HT-29 (cell line): Measurements from ENCODE around the gene NR4A3. TPM values are rescaled to one million over a fixed set of nuclear protein-coding genes. Genes with fewer than 3 reads are reported as not detected.
"Not testable (repeated sequence)": the region's sequence is repeated elsewhere in the genome, so short reads cannot be mapped to it uniquely, and the experiment has no call there.

Experiments used
- DNase-seq: peaks from one replicate; pipeline ENCODE4 v3.0.0-alpha.2; 2015; ENCODE audit warnings: low spot score
- total RNA-seq: library from RNA; depleted of rRNA; stranded (reverse); fragments of >200 nt; shearing (Covaris generic); gene quantifications from 2 replicates; pipeline ENCODE4 v1.2.3, GENCODE V29; 2014

Gene NR4A3
- total RNA-seq, 1 experiment from 2014 or later: 0.13 TPM

DNA sequence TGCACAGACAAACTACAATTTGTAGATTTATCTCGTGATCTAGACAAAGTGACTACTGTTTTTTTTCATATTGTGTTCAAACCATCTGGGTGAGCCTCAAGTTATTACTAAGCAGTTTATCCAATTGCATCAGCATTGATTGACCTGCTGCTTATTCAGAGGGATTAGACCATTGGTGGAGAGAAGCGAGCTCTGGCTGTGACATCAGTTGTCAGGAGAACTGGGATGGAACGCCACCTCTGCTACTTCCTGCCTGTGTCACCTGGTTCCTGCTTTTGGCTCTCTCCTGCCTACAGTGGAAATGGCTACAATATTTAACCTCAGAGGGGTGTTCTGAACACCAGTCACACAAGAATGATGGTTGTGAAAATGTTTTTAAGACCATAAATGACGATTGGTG, 12.1 kb downstream of the NR4A3 start:
- DNase-seq: no peak

DNA sequence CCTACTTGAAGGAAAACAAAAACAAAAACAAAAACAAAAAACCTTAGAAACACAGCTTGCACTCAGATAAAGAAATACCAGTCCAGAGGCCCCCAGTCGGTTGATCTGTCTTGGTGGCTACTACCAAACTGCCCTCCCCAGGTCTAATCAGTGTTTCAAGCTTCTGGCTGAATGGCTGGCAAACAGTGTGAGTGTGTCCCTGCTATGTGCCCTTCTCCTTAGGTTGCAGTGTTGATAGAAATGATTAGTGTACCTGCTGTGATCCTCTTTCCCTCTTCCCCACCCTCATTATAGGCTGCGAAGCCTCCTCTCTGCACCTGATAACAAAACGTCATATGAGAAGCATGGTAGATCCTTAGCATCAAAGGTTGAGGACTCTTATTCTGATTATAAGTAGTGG, 12.8 kb downstream of the NR4A3 start:
- no peak for DNase-seq

DNA sequence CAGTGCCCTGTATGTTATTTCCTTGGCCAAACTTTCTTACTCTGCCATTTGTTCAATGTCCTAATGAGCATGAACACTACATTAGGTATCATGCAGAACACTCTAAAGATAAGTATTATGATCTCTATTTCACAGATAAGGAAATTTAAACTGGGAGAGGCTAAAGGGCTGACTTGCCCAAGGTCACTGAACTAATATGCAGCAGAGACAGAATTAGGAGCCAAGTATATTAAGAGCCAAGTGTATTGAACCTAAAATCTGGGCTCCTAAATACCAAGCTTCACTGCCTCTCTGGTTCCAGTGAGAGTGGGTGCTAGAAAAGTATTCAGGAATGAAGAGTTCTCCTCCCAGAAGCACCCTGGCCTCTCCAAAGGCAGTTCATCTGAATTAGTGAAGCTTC, 13.5 kb downstream of the NR4A3 start:
- DNase-seq: no peak

DNA sequence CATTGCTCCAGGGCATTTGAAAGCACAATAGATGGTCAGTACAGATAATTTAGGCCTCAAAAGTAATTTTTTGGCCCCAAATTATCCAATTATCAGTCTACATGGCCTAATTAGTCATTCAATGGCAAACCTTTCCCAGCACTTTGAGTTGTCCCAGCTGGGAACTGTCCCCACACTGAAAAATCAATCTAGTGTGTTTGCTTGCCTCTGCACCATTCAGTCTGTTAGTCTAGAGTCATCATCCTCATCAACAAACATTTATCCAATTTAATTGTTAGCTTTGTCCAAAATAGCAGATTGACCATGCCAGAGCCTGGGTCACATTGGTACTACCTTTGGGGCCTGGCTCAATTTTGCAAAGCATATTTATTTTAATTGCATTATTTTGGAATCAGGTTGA, 13.9 kb downstream of the NR4A3 start:
- no peak for DNase-seq

DNA sequence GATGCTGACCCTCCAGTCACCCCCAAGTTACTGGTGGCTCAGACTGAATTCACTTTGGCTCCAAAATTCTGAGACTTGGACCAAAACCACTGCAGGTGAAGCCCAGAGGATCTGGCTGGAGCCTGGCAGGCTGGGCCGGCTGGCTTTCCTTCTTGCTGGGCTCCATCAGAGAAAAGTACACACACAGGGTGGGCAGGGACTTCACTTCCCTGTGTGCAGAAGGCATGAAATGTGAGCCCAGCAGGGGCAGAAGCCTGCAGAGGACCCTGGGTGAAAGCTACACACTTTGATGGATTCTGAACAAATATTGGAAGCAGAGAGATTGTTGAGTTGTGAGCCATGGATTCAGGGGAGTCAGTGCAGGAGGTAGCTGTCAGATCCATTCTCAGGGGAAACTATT, 18.4 kb downstream of the NR4A3 start:
- DNase-seq: no peak

DNA sequence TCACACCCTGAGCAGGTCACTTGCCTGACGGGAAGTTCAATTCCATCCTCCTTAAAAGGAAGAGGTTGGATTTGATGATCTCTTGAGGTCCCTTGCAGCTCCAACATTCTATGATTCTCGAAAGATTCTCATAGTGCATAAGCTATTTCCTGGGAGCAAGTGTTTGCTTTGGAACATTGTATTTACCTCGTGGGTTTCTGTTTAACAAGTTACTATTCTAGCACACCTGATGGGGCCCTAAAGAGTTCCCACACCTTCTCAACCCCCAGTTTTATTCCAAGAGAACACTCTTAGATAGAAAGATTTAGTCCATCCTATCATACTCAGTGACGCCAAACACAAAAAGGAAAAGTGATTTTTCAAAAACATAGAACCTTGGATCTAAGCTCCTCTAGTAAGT, 23.4 kb downstream of the NR4A3 start:
- DNase-seq: no peak

DNA sequence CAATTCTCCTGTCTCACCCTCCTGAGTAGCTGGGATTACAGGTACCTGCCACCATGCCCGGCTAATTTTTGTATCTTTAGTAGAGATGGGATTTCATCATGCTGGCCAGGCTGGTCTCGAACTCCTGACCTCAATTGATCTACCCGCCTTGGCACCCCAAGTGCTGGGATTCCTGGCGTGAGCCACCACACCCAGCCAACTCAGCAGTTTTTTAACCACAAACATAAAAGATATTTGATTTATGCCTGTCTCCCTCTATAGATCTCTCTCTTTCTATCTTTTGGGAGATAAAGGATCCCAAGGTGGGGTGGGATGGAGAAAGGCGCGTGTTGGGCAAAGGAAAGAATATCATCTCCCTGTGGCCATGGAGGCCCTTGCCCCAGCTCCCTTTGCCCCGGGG, 26.8 kb downstream of the NR4A3 start:
- DNase-seq: no peak

DNA sequence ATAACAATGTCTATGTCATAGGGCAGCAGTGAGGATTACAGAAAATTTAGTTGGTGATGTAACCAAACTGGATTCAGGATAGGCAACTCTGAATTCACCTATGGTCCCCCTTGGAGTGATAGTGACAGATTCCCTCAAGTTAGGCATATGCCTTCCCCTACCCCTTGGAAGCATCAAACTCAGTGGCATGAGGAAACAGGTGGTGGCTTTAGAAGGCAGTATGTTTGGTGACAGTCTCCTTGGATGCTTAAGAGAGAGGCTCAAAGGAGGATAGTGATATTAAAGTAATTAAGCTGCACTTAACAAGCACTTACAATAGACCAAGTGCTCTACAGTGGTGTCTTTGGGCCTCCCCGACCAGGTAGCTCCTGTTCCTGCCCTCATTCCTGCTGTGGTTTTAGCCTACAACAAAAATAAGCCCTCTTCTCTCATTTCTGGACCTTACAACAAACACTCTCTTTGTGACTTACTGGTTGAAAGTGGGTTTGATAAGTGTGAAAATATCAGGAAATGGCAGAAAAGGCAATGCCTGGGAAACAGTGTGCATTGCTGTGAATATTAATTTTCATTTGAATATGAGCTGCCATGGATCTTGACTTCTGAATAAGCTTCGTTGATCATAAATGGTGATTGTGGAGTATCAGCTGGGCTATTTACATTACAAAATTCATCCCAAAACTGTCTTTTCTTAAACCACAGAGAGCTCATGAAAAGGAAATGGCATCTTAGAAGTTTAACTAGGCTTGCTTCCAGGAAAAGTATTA, 29.2 kb downstream of the NR4A3 start:
- no peak for DNase-seq

DNA sequence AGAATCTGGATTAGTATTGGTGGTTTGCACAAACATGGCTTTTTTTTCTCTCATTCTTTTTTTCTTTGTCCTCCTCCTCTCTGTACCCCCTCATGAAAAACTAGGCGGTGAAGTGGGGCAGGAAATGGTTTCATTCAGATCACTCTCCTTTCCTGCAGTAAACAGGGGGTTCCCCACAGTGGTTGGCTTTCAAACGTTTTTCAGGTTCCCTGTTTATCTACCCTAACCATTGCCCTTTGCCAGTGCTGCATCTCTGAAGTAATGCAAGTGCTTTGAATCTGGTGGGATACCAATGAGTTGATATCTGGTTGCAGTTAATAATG, 29.8 kb downstream of the NR4A3 start:
- no peak for DNase-seq

DNA sequence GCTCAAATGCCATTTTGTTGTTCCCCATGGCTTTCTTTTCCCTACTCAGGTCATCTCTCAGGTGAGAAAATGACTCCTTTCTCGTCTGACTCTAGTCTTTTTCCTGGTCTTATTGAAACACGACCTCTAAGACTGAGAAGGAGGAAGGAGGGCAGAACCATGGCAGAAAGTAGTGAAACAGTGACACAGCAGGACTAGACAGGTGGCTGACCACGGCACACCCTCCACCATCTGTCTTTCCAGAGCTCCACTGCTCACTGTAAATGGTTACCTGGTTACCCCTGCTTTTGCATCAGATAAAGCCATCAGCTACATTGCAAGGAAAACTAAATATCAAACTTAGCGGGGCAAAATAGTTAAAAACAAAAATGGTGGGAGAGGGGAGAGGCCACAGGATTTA, 30.9 kb downstream of the NR4A3 start:
- no peak for DNase-seq

DNA sequence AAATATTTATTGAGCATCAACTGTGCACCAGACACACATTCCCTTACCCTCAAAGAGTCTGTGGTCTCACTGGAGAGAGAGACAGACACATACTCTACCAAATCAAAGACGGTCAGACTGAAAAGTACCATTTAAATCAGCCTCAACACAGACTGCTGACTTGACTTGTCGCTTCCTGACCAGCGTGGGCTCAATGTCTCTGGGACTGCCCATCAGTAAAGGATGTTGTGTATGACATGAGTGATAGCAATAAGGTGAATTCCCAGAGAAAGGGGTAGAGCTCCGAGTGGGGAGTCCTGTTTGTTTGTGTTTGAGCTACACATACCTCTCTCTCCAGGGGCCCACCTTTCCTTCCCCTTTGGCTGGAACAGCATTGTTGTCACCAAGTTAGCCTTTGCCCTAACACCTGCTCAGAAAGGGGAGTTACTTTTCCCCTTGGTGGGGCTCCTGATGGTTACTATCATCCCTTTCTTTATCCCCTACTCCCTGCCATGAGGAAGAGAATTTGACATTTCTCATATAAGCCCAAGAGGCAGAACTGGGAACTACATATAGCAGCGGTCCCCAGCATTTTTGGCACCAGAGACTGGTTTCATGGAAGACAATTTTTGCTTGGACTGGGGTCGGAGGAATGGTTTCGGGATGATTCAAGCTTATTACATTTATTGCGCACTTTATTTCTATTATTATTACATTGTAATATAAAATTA, 33.9 kb downstream of the NR4A3 start:
- DNase-seq: no peak

DNA sequence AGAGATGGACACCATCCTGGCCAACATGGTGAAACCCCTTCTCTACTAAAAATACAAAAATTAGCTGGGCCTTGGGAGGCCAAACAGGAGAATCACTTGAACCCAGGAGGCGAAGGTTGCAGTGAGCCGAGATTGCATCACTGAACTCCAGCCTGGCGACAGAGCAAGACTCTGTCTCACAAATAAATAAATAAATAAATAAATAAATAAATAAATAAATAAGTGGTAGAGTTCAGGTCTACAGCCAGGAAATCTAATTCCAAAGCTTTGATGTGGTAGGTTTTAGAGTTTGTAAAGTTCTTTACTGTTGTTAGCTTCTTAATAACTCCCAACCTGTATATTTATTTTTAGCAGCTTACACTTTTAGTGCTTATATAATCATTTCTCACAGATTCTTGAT, 35.9 kb downstream of the NR4A3 start:
- DNase-seq: not testable (repeated sequence)

DNA sequence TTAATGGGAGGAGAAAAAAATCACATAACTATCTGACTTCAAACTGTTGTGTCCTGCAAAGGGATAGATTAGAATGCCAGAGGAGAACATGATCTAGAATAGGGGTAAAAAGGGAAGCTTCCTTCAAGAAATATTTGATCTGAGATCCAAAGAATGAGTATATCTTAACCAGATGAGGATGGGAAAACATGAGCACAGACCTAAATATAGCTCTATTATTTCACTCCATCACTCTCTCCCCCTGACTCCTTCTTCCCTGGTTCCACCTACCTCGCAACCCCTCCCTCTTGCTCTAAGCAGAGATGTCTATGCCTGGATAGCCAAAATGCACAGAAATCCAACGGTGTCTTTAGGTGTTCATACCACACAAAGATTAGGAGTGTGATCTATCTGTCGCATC, 36.4 kb downstream of the NR4A3 start:
- no peak for DNase-seq

DNA sequence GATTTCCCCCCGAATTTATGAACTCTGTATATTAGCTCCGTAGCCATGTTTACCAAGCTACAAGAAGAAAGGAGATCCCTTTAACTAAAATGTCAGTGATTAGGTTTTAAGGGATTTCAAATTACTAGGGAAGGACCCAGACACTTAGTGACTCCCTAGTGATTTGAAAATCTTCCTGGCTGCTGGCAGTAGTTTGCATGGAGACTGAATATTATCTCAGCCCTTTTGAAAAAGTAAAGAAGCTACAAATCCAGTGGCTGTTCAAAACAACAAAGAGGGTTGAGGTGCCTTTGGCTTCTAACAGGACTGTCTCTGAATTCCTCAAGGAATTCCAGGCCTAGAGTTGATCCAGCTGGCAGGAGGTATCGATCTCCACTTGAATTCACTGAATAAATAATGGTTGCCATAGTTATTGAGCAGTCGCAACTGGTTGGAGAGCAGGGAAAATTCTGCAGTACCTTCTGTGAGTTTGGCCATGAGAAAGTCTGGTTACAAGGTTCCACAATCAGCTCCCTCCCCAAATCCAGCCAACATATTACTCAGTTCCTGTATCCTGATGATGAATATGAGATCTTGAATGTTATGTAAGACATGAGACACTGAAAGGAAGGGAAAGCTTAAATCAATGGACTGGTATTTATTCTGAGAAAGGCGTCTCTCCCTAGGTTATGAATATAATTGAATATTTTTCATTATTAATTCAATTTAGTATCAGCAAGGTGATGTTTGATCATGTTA, 37.7 kb downstream of the NR4A3 start:
- DNase-seq: no peak

DNA sequence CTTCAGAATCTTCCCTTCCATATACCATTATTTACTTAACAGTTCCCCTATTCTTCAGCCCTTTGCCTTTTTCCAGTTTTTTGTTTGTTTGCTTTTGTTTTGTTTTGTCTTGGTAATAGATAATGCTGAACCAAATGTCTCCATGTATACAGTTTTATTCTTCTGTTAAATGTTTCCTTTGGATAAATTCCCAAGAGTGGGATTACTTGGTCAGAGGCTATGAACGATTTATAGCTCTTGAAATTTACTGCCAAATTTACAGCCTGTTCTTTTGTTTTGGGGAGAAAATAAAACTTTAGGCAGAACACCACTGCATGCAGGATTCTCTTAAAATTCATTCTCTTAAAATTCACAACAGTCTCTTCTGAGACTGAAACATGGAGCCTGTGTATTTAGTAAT, 38.6 kb downstream of the NR4A3 start:
- DNase-seq: no peak

DNA sequence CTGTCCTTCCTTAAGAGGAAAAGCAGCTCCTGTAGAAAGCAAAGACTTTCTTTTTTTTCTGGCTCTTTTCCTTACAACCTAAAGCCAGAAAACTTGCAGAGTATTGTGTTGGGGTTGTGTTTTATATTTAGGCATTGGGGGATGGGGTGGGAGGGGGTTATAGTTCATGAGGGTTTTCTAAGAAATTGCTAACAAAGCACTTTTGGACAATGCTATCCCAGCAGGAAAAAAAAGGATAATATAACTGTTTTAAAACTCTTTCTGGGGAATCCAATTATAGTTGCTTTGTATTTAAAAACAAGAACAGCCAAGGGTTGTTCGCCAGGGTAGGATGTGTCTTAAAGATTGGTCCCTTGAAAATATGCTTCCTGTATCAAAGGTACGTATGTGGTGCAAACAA, 42.3 kb downstream of the NR4A3 start:
- DNase-seq: no peak

DNA sequence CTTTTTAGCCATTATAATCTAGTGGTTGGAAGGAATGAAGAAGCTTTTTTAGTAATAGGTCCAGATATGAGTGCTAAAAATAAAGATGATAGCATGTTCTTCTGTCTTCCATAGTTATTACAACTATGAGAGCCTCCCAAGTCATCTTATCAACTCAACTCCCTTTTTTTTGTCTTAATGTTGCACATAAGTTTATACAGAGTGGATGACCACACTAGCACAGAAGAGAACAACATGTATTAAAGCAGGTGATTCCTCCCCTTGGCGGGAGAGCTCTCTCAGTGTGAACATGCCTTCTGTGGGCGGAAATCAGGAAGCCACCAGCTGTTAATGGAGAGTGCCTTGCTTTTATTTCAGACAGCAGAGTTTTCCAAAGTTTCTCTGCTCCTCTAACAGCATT, 44.7 kb downstream of the NR4A3 start:
- DNase-seq: no peak

DNA sequence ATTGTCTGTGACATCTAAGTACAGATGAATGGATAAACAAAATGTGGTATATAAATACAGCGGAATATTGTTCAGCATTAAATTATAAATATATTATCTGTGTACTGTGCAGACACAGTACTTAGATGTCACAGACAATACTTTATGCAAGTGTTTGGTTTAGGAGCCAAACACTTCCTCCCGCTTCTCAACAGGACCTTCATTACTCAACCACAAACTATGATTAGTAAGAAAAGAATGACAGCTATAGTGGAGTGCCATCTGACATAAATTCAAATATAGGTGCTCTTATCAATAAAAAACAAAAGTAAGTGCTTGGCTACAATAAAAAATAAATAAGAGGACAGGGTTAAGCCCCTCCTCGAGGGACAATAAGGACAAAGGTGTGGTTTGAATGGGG, 45.9 kb downstream of the NR4A3 start:
- no peak for DNase-seq

DNA sequence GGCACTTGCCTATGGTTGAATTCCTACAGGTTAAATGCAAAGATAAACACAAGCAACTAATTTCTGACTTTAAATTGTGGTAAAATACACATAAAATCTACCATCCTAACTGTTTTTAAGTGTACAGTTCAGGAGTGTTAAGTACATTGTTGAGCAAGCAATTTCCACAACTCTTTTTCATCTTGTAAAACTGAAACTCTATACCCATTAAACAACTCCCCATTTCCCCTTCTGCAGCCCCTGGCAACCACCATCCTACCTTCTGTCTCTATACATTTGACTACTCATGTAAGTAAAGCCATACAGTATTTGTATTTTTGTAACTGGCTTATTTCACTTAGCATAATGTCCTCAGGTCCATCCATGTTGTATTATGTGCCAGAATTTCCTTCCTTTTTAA, 46.3 kb downstream of the NR4A3 start:
- no peak for DNase-seq

DNA sequence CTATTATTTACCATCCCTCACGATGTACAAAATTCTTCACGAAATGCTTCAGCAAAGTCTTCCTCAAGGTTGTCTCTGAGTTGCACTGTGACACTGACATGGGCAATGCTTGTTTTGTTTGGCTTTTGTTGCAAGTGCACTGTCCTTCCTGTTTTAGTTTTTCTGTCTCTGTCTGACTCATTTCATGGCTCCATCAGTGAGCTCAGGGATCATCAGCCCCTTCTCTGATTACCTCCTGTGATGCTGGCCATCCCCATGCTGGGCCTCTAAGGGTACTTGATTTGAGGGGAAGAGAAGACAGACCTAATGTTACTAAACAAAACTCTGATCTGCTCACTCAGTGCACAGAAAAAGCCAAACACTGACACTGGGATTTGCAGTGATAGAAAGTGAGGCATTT, 47.2 kb downstream of the NR4A3 start:
- no peak for DNase-seq

DNA sequence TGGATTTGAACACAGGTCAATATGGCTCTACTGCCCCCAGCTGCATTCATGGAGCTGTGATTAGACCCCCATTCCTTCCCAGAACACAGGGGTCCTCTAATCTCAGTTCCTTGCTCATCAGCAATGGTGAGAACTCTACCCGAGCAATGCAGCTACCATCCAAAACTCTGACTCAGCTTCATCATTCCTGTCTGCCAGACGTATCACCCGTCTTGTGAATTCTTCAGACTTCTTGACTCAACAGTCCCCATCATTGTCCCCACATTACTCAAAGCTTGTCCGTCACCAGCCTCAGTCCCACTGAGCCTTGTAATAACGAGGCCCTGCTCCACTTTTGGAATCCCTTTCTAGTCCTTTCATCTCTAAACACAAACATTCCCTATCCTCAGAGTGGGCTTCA, 48.4 kb downstream of the NR4A3 start:
- DNase-seq: no peak

DNA sequence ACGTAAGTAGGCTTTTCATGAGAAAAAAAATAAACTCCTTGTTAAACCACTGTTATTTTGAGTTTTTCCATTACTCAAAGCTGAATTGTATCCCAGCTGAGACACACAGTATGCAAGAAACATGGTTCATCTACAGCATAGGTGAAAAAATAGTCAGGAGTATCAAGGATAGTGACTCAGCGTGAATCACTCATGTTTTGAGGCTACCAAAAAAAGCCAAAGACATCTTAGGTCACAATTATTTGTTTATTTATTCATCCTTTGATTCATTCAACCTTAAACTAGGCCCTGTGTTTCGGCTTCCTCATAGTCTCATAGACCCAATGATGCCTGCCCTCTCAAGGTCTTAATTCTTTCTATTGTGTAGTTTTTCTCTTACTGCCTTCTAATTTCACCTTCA, 51.8 kb downstream of the NR4A3 start:
- DNase-seq: no peak
